ENCODE results near the gene TCF20. TPM values are rescaled to one million over a fixed set of nuclear protein-coding genes. Genes with fewer than 3 reads are reported as not detected.
A peak's percentile ranks its signal among the peaks of the same experiment; 100 is the strongest.

The TCF20 gene
- total RNA-seq, 1 donor: 27.4 TPM

- H3K4me3 ChIP-seq (ENCODE audit: low read depth, low read length): no peak overlapping the region
- DNase-seq (ENCODE audit: low read depth): no peak
- TF ChIP-seq, protein P1, sequence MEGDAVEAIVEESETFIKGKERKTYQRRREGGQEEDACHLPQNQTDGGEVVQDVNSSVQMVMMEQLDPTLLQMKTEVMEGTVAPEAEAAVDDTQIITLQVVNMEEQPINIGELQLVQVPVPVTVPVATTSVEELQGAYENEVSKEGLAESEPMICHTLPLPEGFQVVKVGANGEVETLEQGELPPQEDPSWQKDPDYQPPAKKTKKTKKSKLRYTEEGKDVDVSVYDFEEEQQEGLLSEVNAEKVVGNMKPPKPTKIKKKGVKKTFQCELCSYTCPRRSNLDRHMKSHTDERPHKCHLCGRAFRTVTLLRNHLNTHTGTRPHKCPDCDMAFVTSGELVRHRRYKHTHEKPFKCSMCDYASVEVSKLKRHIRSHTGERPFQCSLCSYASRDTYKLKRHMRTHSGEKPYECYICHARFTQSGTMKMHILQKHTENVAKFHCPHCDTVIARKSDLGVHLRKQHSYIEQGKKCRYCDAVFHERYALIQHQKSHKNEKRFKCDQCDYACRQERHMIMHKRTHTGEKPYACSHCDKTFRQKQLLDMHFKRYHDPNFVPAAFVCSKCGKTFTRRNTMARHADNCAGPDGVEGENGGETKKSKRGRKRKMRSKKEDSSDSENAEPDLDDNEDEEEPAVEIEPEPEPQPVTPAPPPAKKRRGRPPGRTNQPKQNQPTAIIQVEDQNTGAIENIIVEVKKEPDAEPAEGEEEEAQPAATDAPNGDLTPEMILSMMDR (IDR thresholded peaks at IDR 0.05; ENCODE audit: insufficient read depth, low read length): no peak
These were observed 36.6 kb downstream of the TCF20 start for GRCh38 chr22:42233879-42234278.

GRCh38 chr22:42231929-42232328 is 38.5 kb downstream of the TCF20 start:
- no peak for DNase-seq (ENCODE audit: low read depth)
- no peak overlapping the region for H3K4me3 ChIP-seq (ENCODE audit: low read depth, low read length)
- TF ChIP-seq, protein P1 (IDR thresholded peaks at IDR 0.05; ENCODE audit: insufficient read depth, low read length): no peak

- TF ChIP-seq, protein P1 (IDR thresholded peaks at IDR 0.05; ENCODE audit: insufficient read depth, low read length): no peak
- DNase-seq (ENCODE audit: low read depth): peak; percentile 70
- no peak overlapping the region for H3K4me3 ChIP-seq (ENCODE audit: low read depth, low read length)
These were observed 40.9 kb downstream of the TCF20 start for GRCh38 chr22:42229455-42230149.

- TF ChIP-seq, protein P1 (IDR thresholded peaks at IDR 0.05; ENCODE audit: insufficient read depth, low read length): no peak
- no peak for DNase-seq (ENCODE audit: low read depth)
- H3K4me3 ChIP-seq (ENCODE audit: low read depth, low read length): no peak overlapping the region
These were observed 42.0 kb downstream of the TCF20 start for GRCh38 chr22:42228483-42228882.

DNA sequence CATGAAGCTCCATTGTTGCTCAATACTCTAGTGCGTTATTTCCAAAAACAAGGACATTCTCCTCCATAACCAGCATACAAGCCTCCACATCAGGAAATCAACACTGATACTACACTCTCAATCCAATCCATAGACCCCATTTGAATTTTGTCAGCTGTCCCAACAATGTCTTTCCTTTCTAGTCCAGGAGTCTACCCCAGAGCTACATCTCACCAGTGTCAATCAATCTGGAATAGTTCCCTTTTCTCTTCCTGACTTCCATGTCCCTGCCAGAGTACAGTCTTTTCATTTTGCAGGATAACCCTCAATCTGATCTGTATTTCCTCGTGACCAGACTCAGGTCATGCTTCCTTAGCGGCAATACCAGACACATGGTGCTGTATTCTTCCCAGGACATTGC is 43.0 kb downstream of the TCF20 start:
- no peak for DNase-seq (ENCODE audit: low read depth)
- no peak overlapping the region for H3K4me3 ChIP-seq (ENCODE audit: low read depth, low read length)
- TF ChIP-seq, protein P1 (IDR thresholded peaks at IDR 0.05; ENCODE audit: insufficient read depth, low read length): no peak

DNA sequence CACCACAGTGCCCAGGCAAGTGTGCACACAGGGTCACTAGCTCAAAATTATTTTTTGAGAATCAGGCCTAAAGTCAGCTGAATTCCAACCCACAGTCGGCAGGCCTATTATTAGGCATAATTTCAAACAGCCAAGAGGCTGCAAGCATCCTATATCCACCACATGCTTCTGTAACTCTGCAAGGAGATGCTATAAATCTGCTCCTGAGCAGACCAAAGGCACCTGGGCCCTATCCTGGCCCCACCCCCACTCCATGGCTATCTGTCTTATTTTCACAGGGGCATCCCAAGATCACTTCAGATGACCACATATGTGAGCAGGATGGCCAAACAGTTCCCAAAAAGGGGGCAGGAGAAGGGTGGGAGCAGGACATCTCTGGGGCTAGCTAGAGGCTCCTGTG is 44.6 kb downstream of the TCF20 start:
- TF ChIP-seq, protein P1 (IDR thresholded peaks at IDR 0.05; ENCODE audit: insufficient read depth, low read length): no peak
- DNase-seq (ENCODE audit: low read depth): no peak

DNA sequence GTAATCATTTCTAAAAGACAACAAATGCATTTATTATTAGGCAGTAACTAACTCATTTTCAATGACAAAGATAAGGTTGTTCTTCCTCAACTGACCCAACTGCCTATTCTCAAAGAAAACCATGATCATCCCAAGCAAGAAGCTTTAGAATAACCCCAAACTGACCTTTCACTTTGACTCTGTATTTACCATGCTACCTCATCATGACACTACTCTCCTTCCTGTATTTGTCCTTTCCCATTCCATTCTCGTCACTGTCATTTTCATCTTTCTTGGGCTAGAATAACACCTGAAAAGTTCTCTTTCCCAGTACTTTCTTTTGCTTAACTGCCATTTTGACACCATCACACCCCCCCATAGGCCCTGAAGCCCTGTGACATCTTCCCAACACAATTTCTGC is 48.3 kb downstream of the TCF20 start:
- no peak for DNase-seq (ENCODE audit: low read depth)
- no peak overlapping the region for H3K4me3 ChIP-seq (ENCODE audit: low read depth, low read length)
- TF ChIP-seq, protein P1 (IDR thresholded peaks at IDR 0.05; ENCODE audit: insufficient read depth, low read length): no peak

More for the DNA sequence above, 44.6 kb downstream of the TCF20 start:
- no peak overlapping the region for H3K4me3 ChIP-seq (ENCODE audit: low read depth, low read length)

Measured in fibroblast of the aortic adventitia (primary cell).